GM21390 (cell line): Measurements from ENCODE around the gene MUS81.
"Not testable (repeated sequence)": the region's sequence is repeated elsewhere in the genome, so short reads cannot be mapped to it uniquely, and the experiment has no call there.

Experiments used
- ATAC-seq: cut with Tn5 transposase; IDR thresholded peaks from one replicate; pipeline ENCODE4 v1.9.1; 2021; ENCODE audit not compliant: unreplicated experiment

MUS81 gene

GRCh38 chr11:65844231-65844872 is 15.9 kb upstream of the MUS81 start:
- ATAC-seq = no peak

GRCh38 chr11:65847746-65848145 is 12.5 kb upstream of the MUS81 start:
- no peak for ATAC-seq

DNA sequence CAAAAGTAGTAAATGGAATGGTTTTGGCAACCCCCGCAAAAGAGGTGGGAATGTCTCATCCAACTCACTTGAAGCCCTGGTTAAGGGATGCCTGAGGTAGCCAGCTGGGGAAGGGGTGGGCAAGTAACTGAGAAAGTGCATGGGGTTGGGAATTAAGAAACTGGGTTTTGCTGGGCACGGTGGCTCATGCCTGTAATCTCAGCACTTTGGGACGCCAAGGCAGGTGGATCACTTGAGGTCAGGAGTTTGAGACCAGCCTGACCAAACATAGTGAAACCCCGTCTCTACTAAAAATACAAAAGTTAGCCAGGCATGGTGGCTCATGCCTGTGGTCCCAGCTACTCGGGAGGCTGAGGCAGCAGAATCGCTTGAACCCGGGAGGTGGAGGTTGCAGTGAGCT is 11.5 kb upstream of the MUS81 start:
- not testable (repeated sequence) for ATAC-seq

DNA sequence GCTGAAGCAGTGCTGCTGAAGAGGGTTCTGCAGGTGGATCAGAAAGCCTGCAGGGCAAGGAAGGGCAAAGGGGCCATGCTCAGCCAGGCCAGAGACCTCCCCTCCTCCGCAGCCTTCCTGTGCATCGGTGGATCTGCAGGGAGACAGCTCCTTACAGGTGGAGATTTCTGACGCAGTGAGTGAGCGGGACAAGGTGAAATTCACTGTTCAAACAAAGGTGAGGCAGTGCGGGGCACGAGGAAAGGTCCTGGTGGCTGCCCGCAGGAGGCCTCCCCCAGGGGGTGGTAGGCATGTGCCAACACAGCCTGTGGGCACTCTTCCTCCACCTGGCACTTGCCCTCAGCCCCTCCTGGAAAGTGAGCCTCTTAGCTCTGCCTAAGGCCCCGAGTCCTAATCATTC is 10.9 kb upstream of the MUS81 start:
- no peak for ATAC-seq

DNA sequence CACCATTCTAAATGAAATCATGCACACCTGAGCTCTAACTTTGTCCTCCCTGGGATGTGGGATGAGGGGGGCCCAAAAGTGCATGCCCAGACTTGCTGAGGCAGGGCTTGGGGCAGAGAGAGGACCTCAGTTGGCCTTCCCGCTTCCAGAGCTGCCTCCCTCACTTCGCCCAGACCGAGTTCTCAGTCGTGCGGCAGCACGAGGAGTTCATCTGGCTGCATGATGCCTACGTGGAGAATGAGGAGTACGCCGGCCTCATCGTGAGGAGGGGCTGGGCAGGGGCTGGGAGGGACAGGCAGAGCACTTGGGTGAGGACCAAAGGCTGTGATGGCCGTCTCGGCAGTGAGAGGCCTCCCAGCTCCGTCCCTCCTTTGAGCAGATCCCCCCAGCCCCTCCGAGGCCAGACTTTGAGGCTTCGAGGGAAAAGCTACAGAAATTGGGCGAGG is 10.4 kb upstream of the MUS81 start:
- no peak for ATAC-seq

GRCh38 chr11:65850217-65851082 is 9.8 kb upstream of the MUS81 start:
- no peak for ATAC-seq

DNA sequence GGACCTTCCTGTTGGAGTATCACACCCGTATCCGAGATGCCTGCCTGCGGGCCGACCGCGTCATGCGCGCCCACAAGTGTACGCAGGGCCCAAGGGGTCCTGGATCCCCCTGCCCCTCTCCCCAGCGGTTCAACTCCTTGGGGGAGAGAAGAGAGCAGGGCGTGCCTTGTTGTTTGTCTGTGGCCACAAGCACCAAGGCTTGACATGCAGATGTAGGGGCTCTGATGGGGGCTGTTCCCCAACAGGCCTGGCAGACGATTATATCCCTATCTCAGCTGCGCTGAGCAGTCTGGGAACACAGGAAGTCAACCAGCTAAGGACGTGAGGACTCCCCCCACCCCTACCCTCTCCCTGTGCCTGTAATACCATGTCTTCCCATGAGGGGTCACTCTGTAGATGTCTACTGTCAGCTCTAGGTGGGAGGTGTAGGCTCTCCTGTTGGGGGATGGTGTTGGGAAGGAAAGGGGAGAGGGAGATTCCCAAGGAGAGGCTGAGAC is 9.1 kb upstream of the MUS81 start:
- ATAC-seq = no peak

DNA sequence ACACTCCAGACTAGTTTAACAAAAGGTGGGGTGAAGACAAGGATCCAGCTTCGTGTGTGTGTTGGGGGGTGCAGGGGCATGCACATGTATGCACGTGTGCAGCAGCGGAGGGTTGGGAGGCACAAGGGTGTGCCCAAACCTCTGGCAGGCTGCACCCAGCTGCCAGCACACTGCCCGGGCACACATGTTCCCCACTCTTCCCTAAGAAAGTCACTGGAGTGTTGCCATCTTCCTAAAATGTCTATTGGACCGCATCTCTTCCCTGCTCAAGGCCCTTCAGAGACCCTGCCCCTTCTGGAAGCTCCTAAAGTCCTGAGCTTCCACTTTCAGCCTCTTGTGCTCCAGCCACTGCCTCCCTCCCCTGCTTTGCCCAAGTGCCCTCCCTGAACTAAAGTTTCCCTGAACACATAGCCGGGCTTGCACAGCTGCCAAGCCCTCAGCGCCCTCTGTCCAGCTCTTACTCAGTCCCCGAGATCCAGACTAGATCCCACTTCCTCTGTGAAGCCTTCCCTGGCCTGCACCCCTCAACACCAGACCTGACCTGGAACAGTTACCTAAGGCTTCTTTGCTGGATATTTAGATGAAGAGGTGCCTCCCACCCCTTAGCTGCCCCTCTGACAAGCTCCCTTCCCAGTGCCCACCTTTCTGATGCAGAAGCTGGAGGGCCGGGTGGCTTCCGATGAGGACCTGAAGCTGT is 8.3 kb upstream of the MUS81 start:
- no peak for ATAC-seq

- ATAC-seq = no peak
These were observed 7.6 kb upstream of the MUS81 start for GRCh38 chr11:65852508-65853245.

GRCh38 chr11:65853246-65853979 is 6.8 kb upstream of the MUS81 start:
- no peak for ATAC-seq

DNA sequence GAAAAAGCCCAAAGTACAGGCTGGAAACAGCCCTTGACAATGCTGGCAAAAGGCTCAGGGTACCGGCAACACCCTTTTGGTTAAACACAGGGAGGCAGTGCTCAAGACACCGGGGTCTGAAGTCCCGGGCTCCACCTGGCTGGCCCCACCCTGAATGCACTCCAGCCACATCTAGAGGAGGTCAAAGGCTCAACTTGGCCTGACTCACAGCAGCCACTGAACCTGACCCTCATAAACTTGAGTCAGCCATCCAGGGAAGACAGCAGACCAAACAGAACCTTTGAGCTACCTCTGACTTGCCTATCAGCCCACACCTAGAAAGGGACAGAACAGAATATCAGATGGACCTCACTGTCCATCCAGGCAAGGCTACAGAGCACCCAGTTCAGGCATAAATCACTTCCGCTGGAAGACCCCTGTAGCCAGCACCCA is 6.1 kb upstream of the MUS81 start:
- no peak for ATAC-seq

DNA sequence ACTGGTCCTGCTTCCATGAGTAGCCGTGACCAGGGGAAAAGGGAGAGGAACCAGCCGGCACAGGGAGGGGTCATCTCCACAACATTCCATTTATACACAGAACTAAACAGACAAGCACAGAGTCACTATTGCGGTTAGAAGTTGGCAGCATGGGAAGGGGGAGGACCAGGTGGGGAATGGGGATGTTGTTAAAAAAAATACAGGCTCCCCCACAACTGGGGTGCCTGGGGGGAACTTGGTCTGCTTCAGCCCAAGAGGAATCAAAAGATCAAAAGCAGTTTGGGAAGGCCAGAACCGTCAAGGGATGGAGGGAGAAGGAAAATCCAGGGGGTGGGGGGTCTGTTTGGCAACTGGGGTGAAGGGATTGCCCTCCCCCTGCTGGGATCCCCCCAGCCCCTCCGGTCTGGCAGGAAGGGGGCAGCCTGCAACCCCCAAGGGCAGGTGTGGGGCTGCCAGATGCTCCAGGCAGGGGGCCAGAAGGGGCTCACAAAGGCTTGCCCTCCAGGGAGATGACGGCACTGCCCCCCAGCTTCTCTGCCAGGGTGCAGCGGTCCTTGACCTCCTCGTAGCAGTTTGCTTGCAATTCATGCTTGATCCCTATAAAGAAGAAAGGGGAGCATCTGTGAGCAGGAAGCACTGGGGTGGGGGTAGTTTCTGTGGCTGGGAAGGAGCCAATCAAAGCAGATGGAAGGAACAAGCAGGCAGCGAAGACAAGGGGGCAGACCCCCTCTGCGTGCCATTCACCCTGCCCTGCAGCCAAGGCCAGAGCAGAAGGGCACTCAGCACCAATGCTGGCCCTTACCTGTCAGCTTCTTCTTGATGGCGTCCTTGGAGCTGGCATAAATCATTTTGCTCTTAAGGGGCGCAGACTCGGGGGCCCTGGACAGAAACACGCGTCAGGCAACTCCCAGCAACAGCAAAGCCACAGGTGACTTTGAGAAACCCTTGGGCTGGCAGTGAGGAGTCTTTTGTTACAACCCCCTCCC is 5.1 kb upstream of the MUS81 start:
- ATAC-seq = no peak

DNA sequence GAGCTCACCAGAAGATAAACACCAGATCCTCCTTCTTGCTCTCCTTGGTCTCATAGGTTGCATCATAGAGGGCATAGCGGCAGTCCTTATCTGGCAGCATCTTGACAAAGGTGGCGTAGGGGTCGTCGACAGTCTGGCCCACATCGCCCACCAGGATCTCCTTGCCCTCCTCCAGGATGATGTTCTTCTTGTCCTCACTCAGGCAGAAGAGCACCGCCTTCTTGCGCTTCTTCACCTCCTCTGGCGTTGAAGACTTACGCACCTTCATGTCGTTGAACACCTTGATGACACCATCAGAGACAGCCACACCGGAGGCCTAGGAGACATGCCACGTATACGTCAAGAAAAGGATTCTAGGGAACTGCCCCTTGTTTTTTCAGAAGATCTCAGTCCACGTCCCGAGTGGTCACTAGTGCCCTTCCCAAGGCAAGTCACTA is 4.3 kb upstream of the MUS81 start:
- ATAC-seq = no peak

- ATAC-seq = no peak
These were observed 3.3 kb upstream of the MUS81 start for GRCh38 chr11:65856689-65857499.

DNA sequence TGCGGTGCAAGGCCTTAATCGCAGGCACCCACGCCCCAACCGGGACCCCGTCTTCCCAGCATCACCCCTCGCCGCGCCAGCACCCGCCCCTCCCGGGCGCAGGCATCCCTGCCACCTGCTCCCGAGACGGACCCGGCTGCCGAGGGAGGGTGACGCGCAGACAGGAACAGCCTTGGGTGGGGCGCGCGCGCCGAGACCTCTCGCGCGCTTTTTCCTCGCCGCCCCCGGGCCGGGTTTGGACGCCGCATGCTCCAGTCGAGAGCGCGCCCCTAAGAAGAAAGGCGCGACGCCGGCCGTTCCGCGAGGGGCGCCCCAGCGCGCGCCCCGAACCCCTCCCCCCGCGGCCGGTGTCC is 2.8 kb upstream of the MUS81 start:
- no peak for ATAC-seq

- peak; percentile 48 for ATAC-seq
These were observed 2.2 kb upstream of the MUS81 start, which contains the start of gene CFL1 for GRCh38 chr11:65857853-65858680. TSS of gene CFL1 (minus strand) at chr11:65858180. CDS start at chr11:65858099, 81 bp downstream.

- no peak for ATAC-seq
These were observed 1.5 kb upstream of the MUS81 start for GRCh38 chr11:65858681-65859087.
